HG02970 (cell line): Measurements from ENCODE around the gene SELENOS.

Experiments
- ATAC-seq: cut with Tn5 transposase; IDR thresholded peaks from one replicate; pipeline ENCODE4 v1.9.1; 2021; ENCODE audit warnings: mild to moderate bottlenecking, moderate library complexity, moderate number of reproducible peaks; ENCODE audit not compliant: unreplicated experiment, low FRiP score

Gene SELENOS

GRCh38 chr15:101233651-101234280 is 43.5 kb downstream of the SELENOS start:
- ATAC-seq: no peak

DNA sequence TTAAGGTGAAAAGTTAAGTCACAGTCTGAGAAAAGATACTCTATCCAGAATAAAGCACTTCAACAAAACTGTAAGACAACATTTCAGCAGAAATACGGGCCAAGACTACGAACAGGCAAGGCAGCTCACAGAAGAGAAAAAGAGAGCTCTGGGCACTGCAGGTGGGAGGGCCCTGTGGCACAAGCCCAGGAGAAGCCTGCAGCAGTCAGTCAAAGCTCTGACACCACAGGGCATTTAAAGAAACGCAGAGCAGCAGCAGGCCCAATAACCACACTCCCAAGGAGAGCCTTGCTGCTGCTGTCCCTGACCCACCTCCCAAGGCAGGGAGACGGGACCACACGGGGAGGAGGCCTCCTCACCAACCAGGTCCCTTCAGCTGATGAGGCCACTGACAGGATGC is 44.6 kb downstream of the SELENOS start:
- ATAC-seq: no peak

DNA sequence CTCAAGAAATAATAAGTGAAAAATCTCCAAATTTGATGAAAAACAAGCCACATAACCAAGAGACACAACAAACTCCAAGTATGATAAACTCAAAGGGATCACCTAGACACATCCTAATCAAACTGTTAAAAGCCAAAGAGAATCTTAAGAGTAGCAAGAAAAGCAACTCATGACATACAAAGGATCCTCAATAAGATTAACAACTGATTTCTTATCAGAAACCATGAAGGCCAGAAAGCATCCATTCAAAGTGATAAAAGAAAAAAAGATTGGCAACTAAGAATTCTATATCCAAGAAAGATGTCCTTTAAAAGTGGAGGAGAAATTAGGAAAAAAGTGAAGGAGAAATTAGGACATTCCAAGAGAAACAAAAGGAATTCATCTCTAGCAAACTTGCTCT is 49.0 kb downstream of the SELENOS start:
- no peak for ATAC-seq

GRCh38 chr15:101225658-101226057 is 51.6 kb downstream of the SELENOS start:
- no peak for ATAC-seq
